Measurements from ENCODE around the gene SLC22A17. TPM values are rescaled to one million over a fixed set of nuclear protein-coding genes. Genes with fewer than 3 reads are reported as not detected.

Gene SLC22A17
- total and polyA plus RNA-seq, 9 donors, result 8.9 to 48.0 (median 34.3) TPM

DNA sequence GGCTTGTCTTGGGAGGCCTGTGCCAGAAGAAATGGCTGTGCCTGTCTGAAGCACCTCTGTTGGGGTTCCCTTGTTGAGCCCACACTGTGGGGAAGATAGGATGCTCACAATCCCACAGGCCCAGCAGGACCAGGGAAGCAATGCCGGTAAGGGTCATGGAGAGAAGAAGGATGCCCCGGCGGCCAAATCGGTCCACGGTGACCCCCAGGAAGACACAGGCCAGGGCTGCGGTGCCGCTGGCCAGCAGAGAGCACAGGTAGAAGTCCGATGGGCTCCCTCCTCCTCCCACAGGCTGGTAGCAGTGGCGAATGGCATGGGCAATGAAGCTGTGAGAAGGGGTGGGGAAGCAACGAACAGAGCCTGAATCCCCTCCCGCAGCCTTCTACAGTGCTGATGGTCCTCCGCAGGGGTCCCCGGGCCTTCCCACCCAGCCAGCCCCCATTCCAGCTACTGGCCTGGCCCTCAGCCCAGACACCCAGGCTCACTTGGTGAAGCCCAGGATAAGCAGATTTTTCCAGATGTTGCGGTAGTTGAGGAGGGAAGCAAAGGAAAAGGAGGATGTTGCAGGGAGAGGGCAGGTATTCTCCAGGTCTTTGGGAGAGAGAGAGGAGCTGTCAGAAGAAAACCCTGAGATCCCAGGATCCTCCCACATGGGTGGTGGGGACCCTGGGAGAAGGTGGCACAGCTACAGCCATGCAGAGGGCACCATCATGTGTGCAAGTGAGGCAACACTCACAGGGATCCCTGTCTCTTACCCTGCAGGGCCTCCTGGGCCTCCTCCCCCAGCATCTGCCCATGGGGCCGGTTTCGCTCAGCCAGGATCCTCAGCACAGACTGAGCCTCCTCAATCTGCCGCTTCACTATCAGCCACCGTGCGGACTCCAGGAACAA is 5.0 kb downstream of the SLC22A17 start:
- no peak for DNase-seq

DNA sequence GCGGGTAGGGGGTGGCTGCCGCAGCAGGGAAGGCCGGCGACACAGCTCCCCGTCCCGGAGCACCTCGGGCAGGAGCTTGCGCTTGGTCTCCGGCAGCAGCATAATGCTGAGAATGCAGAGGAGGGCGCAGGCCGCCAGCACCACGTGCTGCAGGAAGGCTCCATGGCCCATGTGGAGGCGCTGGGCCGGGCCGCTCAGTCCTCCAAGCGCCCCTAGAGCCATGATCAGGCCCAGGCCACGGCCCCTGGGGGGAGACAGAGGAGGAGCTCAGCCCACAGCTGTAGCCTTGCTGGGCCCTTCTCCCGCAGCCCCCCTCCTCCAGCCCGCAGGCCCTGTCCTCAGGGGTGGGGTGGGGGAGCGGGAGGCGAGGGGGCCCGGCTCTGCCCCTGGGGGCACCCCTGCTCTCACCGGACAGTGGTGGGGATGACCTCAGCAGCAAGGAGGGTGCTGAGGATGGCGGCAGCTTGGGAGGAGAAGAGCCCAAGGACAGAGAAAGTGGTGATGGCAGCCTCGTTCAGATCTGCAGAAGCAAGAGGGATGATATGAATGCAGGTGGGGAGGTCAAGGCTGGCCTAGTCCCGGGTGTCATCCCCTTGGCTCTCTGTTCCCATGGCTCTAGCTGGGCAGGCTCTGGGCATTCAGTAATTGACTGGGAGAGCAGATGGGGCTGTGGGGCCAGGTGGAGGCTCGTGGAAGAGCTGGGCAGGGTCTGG is 5.8 kb downstream of the SLC22A17 start:
- H3K36me3 ChIP-seq, result no peaks in the 10 kb centered on the region
- intact Hi-C loops (cut with DNase I), result no loop called here
- no peak overlapping the region for H3K4me3 ChIP-seq
- H3K4me1 ChIP-seq (ENCODE audit: insufficient read depth), result peaks cover 2% of the 10 kb centered on the region
- H3K27me3 ChIP-seq, result no peaks in the 10 kb centered on the region
- no peak overlapping the region for H3K27ac ChIP-seq
- no peaks in the 10 kb centered on the region for H3K9me3 ChIP-seq
- DNase-seq, result no peak
- WGBS, 3 donors, result 74 to 80% (median 76%) methylated on average over 21 to 27 of the region's 27 CpGs
- TF ChIP-seq, protein P1, sequence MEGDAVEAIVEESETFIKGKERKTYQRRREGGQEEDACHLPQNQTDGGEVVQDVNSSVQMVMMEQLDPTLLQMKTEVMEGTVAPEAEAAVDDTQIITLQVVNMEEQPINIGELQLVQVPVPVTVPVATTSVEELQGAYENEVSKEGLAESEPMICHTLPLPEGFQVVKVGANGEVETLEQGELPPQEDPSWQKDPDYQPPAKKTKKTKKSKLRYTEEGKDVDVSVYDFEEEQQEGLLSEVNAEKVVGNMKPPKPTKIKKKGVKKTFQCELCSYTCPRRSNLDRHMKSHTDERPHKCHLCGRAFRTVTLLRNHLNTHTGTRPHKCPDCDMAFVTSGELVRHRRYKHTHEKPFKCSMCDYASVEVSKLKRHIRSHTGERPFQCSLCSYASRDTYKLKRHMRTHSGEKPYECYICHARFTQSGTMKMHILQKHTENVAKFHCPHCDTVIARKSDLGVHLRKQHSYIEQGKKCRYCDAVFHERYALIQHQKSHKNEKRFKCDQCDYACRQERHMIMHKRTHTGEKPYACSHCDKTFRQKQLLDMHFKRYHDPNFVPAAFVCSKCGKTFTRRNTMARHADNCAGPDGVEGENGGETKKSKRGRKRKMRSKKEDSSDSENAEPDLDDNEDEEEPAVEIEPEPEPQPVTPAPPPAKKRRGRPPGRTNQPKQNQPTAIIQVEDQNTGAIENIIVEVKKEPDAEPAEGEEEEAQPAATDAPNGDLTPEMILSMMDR (IDR thresholded peaks at IDR 0.05), result no peak
- TF ChIP-seq POLR2A (IDR thresholded peaks at IDR 0.05) (no peak), EP300 (IDR thresholded peaks at IDR 0.05) (no peak)

More for the DNA sequence above, 5.0 kb downstream of the SLC22A17 start:
- Histone ChIP-seq H3K27me3 (no peaks in the 10 kb centered on the region), H3K9me3 (no peaks in the 10 kb centered on the region), H3K4me1 (ENCODE audit: insufficient read depth) (peaks cover 4% of the 10 kb centered on the region), H3K27ac (no peak overlapping the region), H3K36me3 (no peaks in the 10 kb centered on the region), H3K4me3 (no peak overlapping the region)
- intact Hi-C loops (cut with DNase I), result no loop called here
- TF ChIP-seq, protein P1 (IDR thresholded peaks at IDR 0.05), result no peak
- TF ChIP-seq EP300 (IDR thresholded peaks at IDR 0.05) (no peak), POLR2A (IDR thresholded peaks at IDR 0.05) (no peak)
- 91 to 93% (median 92%) methylated on average over 19 of the region's 19 CpGs for WGBS, 3 donors

DNA sequence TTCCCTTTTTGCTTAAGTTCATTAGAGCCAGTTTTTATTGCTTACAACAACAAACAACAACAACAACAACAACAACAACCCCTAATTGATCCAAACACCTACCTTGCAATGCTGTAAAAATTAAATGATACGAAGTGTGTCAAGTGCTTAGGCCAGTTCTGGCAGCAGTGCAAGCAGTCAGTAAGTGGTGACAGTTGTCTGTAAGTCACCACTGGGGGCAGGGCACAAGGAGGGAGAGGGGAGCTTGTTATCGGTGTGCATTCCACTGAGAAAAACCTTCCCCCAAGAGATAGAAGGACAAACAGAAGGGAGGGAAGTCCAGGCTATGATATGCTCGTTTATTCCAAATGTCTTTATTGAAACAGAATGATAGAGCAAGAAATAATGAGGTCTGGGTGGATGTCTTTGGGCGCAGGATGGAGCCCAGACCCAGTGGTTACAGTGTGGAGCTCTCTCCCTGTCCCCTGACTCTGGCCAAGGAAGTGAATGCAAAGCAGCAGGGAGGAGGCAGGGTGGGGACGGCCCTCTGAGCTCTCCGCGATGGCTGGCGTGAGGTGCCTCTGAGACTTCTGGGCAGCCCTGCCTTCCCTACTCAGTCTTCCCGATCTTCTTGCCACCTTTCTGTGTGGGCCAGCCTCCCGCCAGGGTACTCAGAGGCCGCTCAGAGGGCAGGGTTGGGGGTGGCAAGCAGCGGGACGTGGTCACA is 6.5 kb downstream of the SLC22A17 start:
- Histone ChIP-seq H3K36me3 (no peaks in the 10 kb centered on the region), H3K27me3 (no peaks in the 10 kb centered on the region), H3K9me3 (no peaks in the 10 kb centered on the region), H3K4me1 (ENCODE audit: insufficient read depth) (no peaks in the 10 kb centered on the region), H3K4me3 (no peak overlapping the region), H3K27ac (no peak overlapping the region)
- intact Hi-C loops (cut with DNase I), result no loop called here
- TF ChIP-seq POLR2A (IDR thresholded peaks at IDR 0.05) (no peak), EP300 (IDR thresholded peaks at IDR 0.05) (no peak)
- TF ChIP-seq, protein P1 (IDR thresholded peaks at IDR 0.05), result no peak
- no peak for DNase-seq
- WGBS, 3 donors, result 71 to 80% (median 75%) methylated on average over 11 to 13 of the region's 13 CpGs

DNA sequence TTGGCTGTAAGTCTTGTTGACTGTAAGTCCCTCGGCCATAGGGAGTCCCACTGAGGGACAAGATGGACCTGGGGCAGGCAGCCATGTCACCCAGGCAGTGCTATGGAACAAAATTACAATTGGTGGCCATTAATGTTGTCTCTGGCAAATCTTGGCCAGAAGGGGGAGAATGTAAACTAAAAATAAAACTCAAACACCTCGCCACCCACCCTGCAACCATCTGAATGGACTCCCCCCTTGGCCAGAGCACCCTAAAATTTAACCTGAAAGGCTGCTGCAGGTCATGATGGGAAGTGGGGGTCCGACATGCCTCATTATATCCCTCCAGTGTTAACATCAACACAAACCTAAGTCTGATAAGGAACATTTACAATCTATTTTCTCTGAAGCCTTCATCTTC is 8.2 kb downstream of the SLC22A17 start:
- no peak overlapping the region for H3K27ac ChIP-seq
- no peaks in the 10 kb centered on the region for H3K4me1 ChIP-seq (ENCODE audit: insufficient read depth)
- no peaks in the 10 kb centered on the region for H3K9me3 ChIP-seq
- TF ChIP-seq EP300 (IDR thresholded peaks at IDR 0.05), result no peak
- TF ChIP-seq POLR2A (IDR thresholded peaks at IDR 0.05), result no peak
- TF ChIP-seq, protein P1 (IDR thresholded peaks at IDR 0.05), result no peak
- intact Hi-C loops (cut with DNase I), result no loop called here
- no peak for DNase-seq
- H3K36me3 ChIP-seq, result no peaks in the 10 kb centered on the region
- WGBS, 3 donors, result 53 to 57% (median 56%) methylated on average over 3 of the region's 3 CpGs
- H3K27me3 ChIP-seq, result no peaks in the 10 kb centered on the region
- no peak overlapping the region for H3K4me3 ChIP-seq

Data from ovary (tissue), 9 donors.